Retina (tissue), 1 donor: ENCODE data around the gene GNPNAT1.
"Not testable (repeated sequence)": the region's sequence is repeated elsewhere in the genome, so short reads cannot be mapped to it uniquely, and the experiment has no call there.

Experiments
- DNase-seq: peaks from one replicate; pipeline ENCODE4 v3.0.0-alpha.2; 2016

Gene GNPNAT1

GRCh38 chr14:52789118-52789517, 2.3 kb downstream of the GNPNAT1 start:
- DNase-seq = no peak

GRCh38 chr14:52786887-52787286, 4.5 kb downstream of the GNPNAT1 start:
- no peak for DNase-seq

- DNase-seq = no peak
Measured at GRCh38 chr14:52783206-52783605, 8.2 kb downstream of the GNPNAT1 start.

- DNase-seq = no peak
Measured at GRCh38 chr14:52781629-52782028, 9.8 kb downstream of the GNPNAT1 start.

- no peak for DNase-seq
Measured at GRCh38 chr14:52780893-52781292, 10.5 kb downstream of the GNPNAT1 start.

- no peak for DNase-seq
Measured at GRCh38 chr14:52778702-52779101, 12.7 kb downstream of the GNPNAT1 start.

GRCh38 chr14:52776816-52777215, 14.6 kb downstream of the GNPNAT1 start:
- DNase-seq = no peak

- DNase-seq = no peak
Measured at GRCh38 chr14:52769887-52770286, 21.5 kb downstream of the GNPNAT1 start.

GRCh38 chr14:52767058-52767833, 24.2 kb downstream of the GNPNAT1 start:
- no peak for DNase-seq

- DNase-seq = not testable (repeated sequence)
Measured at GRCh38 chr14:52762923-52763322, 28.5 kb downstream of the GNPNAT1 start.

- no peak for DNase-seq
Measured at GRCh38 chr14:52759145-52759544, 32.3 kb downstream of the GNPNAT1 start.

- no peak for DNase-seq
Measured at GRCh38 chr14:52755607-52756316, 35.6 kb downstream of the GNPNAT1 start.

GRCh38 chr14:52748647-52749292, 42.6 kb downstream of the GNPNAT1 start:
- DNase-seq = no peak

- no peak for DNase-seq
Measured at GRCh38 chr14:52741865-52742264, 49.5 kb downstream of the GNPNAT1 start.

- DNase-seq = no peak
Measured at GRCh38 chr14:52740751-52741150, 50.7 kb downstream of the GNPNAT1 start.

- DNase-seq = no peak
Measured at GRCh38 chr14:52738409-52738808, 53.0 kb downstream of the GNPNAT1 start.

GRCh38 chr14:52735921-52736489, 55.4 kb downstream of the GNPNAT1 start:
- no peak for DNase-seq

- no peak for DNase-seq
Measured at GRCh38 chr14:52733824-52734223, 57.6 kb downstream of the GNPNAT1 start.

- DNase-seq = no peak
Measured at GRCh38 chr14:52730709-52731111, 60.7 kb downstream of the GNPNAT1 start.

GRCh38 chr14:52729925-52730708, 61.3 kb downstream of the GNPNAT1 start, which contains the start of gene STYX:
STYX (plus strand) TSS chr14:52730166; CDS start chr14:52730475, 309 bp downstream.
- DNase-seq = peak; percentile 94

GRCh38 chr14:52729585-52729924, 61.9 kb downstream of the GNPNAT1 start:
- no peak for DNase-seq

GRCh38 chr14:52729035-52729434, 62.4 kb downstream of the GNPNAT1 start:
- not testable (repeated sequence) for DNase-seq

- not testable (repeated sequence) for DNase-seq
Measured at GRCh38 chr14:52727509-52727908, 63.9 kb downstream of the GNPNAT1 start.
